GM12872 (cell line): ENCODE measurements around the gene CD86.

ENCODE experiments used
- CTCF ChIP-seq: IDR thresholded peaks from 3 replicates; pipeline ENCODE4 v1.5.1; 2011; ENCODE audit warnings: low read depth, mild to moderate bottlenecking, low read length, moderate library complexity; ENCODE audit not compliant: insufficient read depth

The CD86 gene

GRCh38 chr3:122014741-122015140, 40.4 kb upstream of the CD86 start:
- TF ChIP-seq CTCF = no peak

- TF ChIP-seq CTCF = no peak
These were observed 35.7 kb upstream of the CD86 start for GRCh38 chr3:122019493-122019892.

GRCh38 chr3:122021037-122021436, 34.1 kb upstream of the CD86 start:
- TF ChIP-seq CTCF = no peak

GRCh38 chr3:122021811-122022401, 33.3 kb upstream of the CD86 start, which contains the start of gene ILDR1:
ILDR1 (minus strand) TSS chr3:122022247; CDS start chr3:122022077, 170 bp downstream.
- TF ChIP-seq CTCF = no peak

- 0 out of 3 replicates have a peak, but pooled peaks have one; percentile 15 for TF ChIP-seq CTCF
These were observed 31.7 kb upstream of the CD86 start for GRCh38 chr3:122023335-122023910.

GRCh38 chr3:122024800-122025199, 30.4 kb upstream of the CD86 start:
- TF ChIP-seq CTCF = no peak

- TF ChIP-seq CTCF = no peak
These were observed 29.9 kb upstream of the CD86 start for GRCh38 chr3:122025296-122025695.
